Karpas-422 (cell line): ENCODE data around the gene FUT6. TPM values are rescaled to one million over a fixed set of nuclear protein-coding genes. Genes with fewer than 3 reads are reported as not detected.
"Not testable (repeated sequence)": the region's sequence is repeated elsewhere in the genome, so short reads cannot be mapped to it uniquely, and the experiment has no call there.

Source experiments
- DNase-seq: peaks from one replicate; pipeline ENCODE4 v3.0.0-alpha.2; 2015
- H2AFZ ChIP-seq: fragments of 200-600 bp; sonication (generic); 2 replicates; pipeline ENCODE4 v1.6.1; 2014; ENCODE audit warnings: antibody characterized with exemption, low read length, mixed read lengths
- H3K27ac ChIP-seq: fragments of 200-600 bp; sonication (generic); 2 replicates; pipeline ENCODE4 v1.5.1; 2014; ENCODE audit warnings: mild to moderate bottlenecking, low read length, moderate library complexity
- H3K27me3 ChIP-seq: fragments of 200-600 bp; sonication (generic); 2 replicates; pipeline ENCODE4 v1.6.1; 2014; ENCODE audit warnings: low read length, mixed read lengths
- H3K36me3 ChIP-seq: fragments of 200-600 bp; sonication (generic); 2 replicates; pipeline ENCODE4 v1.6.1; 2014; ENCODE audit warnings: low read length, mixed read lengths; ENCODE audit not compliant: insufficient read depth
- H3K4me1 ChIP-seq: fragments of 200-600 bp; sonication (generic); 2 replicates; pipeline ENCODE4 v1.6.1; 2014; ENCODE audit warnings: mild to moderate bottlenecking, low read length, mixed read lengths
- H3K4me2 ChIP-seq: fragments of 200-600 bp; sonication (generic); 2 replicates; pipeline ENCODE4 v1.6.1; 2014; ENCODE audit warnings: low read length, low read depth, mild to moderate bottlenecking; ENCODE audit not compliant: poor library complexity, severe bottlenecking
- H3K4me3 ChIP-seq: fragments of 200-600 bp; sonication (generic); 2 replicates; pipeline ENCODE4 v1.5.1; 2014; ENCODE audit warnings: mild to moderate bottlenecking, antibody characterized with exemption, low read length, mixed read lengths
- H3K79me2 ChIP-seq: fragments of 200-600 bp; sonication (generic); 2 replicates; pipeline ENCODE4 v1.6.1; 2014; ENCODE audit warnings: mild to moderate bottlenecking, low read length, mixed read lengths
- H3K9ac ChIP-seq: fragments of 200-600 bp; sonication (generic); 2 replicates; pipeline ENCODE4 v1.6.0; 2014; ENCODE audit warnings: low read length
- H3K9me2 ChIP-seq: fragments of 200-600 bp; sonication (generic), shearing (Covaris generic); replicated peaks from 2 replicates; pipeline ENCODE4 v1.6.0; 2014; ENCODE audit warnings: mild to moderate bottlenecking, low read length, moderate library complexity; ENCODE audit not compliant: insufficient read depth
- H3K9me3 ChIP-seq: fragments of 300-700, 200-600 bp; sonication (generic); 2 replicates; pipeline ENCODE4 v1.6.1; 2014; ENCODE audit warnings: low read length, mixed read lengths
- H4K20me1 ChIP-seq: fragments of 200-600 bp; sonication (generic); 2 replicates; pipeline ENCODE4 v1.6.1; 2014; ENCODE audit warnings: mild to moderate bottlenecking, antibody characterized with exemption, low read length, low read depth; ENCODE audit not compliant: insufficient read depth
- total RNA-seq: library from RNA; depleted of rRNA; stranded (reverse); fragments of >200 nt; shearing (Covaris generic); gene quantifications from 2 replicates; pipeline ENCODE4 v1.2.3, GENCODE V29; 2014; ENCODE audit warnings: low replicate concordance; rRNA removed

The FUT6 gene
- total RNA-seq, 1 experiment from 2014 or later = not detected

DNA sequence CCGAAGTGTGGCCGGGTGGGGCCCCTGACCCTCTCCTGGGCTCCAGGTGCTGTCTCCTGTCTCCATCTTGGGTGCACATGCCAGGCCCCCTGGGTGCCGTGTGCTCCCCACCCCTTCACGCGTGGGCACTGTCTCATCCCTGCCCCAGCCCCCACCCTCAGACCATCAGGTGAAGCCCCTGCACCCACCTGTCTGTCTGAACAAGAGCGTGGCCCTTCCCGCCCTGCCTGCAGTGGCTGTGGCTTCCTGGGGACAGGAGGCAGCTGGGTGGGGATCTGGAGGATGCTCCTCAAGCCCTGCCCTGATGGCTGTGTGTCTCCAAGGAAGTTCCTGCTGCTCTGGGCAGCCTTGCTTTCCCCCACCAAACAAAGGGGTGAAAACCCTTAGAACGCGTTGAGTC lies 57.2 kb downstream of the FUT6 start:
- Histone ChIP-seq H3K27ac (no peak overlapping the region), H3K4me1 (no peaks in the 10 kb centered on the region), H3K36me3 (no peaks in the 10 kb centered on the region), H3K9me3 (no peaks in the 10 kb centered on the region), H3K9me2 (no peaks in the 10 kb centered on the region), H3K79me2 (no peaks in the 10 kb centered on the region), H3K9ac (no peak overlapping the region), H4K20me1 (no peaks in the 10 kb centered on the region), H3K4me2 (no peak overlapping the region), H3K4me3 (no peak overlapping the region), H2AFZ (no peak overlapping the region), H3K27me3 (no peaks in the 10 kb centered on the region)
- DNase-seq = no peak

DNA sequence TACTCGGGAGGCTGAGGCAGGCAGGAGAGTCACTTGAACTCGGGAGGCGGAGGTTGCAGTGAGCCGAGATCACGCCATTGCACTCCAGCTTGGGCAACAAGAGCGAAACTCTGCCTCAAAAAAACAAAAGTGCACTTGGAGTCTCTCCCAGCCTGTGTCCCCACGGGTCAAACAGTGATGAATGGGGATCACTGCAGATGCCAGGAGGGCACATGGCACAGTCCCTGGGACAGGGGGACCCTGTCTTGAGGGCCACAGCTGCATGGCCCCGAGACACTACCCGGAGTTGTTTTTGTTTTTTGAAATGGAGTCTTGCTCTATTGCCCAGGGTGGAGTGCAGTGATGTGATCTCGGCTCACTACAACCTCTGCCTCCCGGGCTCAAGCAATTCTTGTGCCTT lies 58.6 kb downstream of the FUT6 start:
- H3K36me3 ChIP-seq, H4K20me1 ChIP-seq, H3K9me3 ChIP-seq, H3K9me2 ChIP-seq, DNase-seq, H3K4me2 ChIP-seq, H3K27ac ChIP-seq, H3K79me2 ChIP-seq, H3K4me3 ChIP-seq, H3K9ac ChIP-seq, H2AFZ ChIP-seq, H3K27me3 ChIP-seq, H3K4me1 ChIP-seq: not testable (repeated sequence)

Other genes starting within 250 kb of the FUT6 start
- 40.3 and 52.7 TPM in 2 replicates for gene SAFB2, start 216.9 kb downstream of the FUT6 start, total RNA-seq
- 53.0 and 92.9 TPM in 2 replicates for gene SAFB, start 216.6 kb downstream of the FUT6 start, total RNA-seq
- 63.4 and 118 TPM in 2 replicates for gene MICOS13, start 159.2 kb downstream of the FUT6 start, total RNA-seq
- gene HSD11B1L, start 158.7 kb downstream of the FUT6 start, total RNA-seq = 6.9 and 9.0 TPM in 2 replicates
- 3,189 and 3,229 TPM in 2 replicates for gene RPL36, start 149.4 kb downstream of the FUT6 start, total RNA-seq
- gene LONP1, start 119.6 kb downstream of the FUT6 start, total RNA-seq = 65.7 and 165 TPM in 2 replicates
- not detected in 2 replicates for gene CATSPERD, start 119.1 kb downstream of the FUT6 start, total RNA-seq
- gene PRR22, start 55.0 kb downstream of the FUT6 start, total RNA-seq = 0.29 TPM in 1 of 2 replicates, not detected in the other
- gene DUS3L, start 48.5 kb downstream of the FUT6 start, total RNA-seq = 21.7 and 34.0 TPM in 2 replicates
- gene NRTN, start 34.6 kb downstream of the FUT6 start, total RNA-seq = not detected in 2 replicates
- not detected in 2 replicates for gene FUT3, start 11.7 kb upstream of the FUT6 start, total RNA-seq
- not detected in 2 replicates for gene FUT5, start 30.8 kb upstream of the FUT6 start, total RNA-seq
- 217 and 384 TPM in 2 replicates for gene NDUFA11, start 64.1 kb upstream of the FUT6 start, total RNA-seq
- gene VMAC, start 65.2 kb upstream of the FUT6 start, total RNA-seq = 8.9 and 19.8 TPM in 2 replicates
- gene CAPS, start 74.6 kb upstream of the FUT6 start, total RNA-seq = 3.8 and 17.8 TPM in 2 replicates
- 34.0 and 44.8 TPM in 2 replicates for gene RANBP3, start 138.4 kb upstream of the FUT6 start, total RNA-seq